Activated CD8-positive, alpha-beta memory T cell treated with anti-CD3 and anti-CD28 coated beads for 1 hour (primary cell): ENCODE data around the gene CHGA.

Experiments used
- DNase-seq, 2 donors: peaks; one replicate each; pipeline ENCODE4 v3.0.0-alpha.2; 2020; ENCODE audit warnings: low read depth in 1 of 2; ENCODE audit errors: extremely low read depth in 1 of 2

CHGA gene

DNA sequence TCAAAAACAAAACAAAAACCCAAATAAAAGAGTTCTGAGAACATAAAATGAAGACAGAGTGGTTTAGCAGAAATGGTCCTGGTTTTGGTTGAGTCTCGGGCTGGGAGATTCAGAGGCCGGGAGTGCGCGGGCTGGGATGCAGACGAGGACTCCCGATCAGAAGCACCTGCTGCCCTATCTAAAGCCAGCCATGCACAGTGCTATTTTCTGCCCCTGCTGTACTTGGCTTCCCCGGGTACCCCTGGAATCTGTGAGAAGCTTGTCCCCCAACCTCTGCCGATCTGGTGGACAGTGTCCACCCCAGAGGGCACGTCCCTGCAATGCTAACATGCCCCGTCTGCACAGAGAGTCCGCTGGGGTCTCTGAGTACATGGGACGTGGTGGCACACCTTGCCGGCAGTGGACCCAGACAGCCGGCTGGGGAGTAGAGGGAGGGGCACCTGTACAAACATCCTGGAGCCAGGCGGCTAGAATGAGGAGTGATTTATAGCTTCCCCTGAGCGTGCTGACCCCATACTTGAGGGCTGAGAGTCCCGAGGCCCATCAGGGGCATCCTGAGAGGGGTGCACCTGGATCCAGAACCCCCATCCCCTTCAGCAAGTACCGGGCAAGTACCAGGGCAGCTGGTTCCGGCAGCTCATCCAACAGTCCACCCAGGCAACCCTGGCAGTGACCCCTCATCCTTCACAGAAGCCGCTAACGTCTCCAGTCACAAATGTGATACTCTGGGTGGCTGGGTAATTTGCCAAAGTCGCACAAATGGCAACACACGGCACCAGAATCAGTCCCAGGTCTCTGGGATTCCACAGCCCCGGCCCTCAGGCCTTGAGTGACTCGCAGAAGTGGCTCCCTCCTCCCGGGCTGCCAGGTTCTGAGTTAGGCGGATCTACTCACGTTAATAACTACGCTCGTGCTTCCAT is 37.1 kb downstream of the CHGA start:
- DNase-seq = no peak

DNA sequence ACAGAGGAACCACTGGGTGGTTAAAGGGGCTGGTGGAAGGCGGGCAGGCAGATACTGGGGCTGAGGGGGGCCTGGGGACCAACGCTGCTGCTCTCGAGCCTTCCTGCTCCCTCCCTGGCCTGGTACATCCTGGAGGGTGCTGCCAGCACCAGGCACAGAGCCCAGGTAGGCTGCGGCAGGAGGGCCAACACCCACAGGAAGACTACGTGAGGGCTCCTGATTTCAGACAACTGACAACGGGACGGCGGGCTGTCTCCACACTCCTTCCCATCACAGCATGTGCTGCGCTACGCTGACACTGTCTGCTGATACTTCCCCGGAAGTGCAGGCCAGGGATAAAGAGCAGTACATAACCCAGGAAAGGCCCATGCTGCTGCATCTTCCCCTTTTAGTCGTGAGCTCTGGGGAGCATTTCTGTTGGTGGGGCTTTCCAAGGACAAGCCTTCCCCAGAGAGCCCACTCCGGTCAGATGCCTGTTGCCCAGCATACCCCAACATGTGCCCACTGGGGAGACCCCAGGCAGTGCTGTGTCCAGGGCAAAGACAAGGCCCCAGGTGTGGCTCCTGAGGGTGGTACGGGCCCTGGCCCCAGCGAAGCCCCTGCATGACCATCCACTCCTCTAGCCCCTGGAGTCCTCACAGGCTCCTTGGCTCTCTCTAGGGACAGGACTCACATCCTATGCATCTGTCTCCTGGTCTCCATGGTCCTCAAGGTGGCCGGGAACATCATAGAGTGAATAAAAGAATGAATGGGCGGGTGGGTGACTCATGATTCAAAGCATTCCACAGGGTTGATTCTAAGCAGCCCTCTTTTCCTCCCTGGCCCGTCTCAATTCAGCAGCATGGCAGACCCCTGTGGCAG is 38.0 kb downstream of the CHGA start:
- no peak for DNase-seq

DNA sequence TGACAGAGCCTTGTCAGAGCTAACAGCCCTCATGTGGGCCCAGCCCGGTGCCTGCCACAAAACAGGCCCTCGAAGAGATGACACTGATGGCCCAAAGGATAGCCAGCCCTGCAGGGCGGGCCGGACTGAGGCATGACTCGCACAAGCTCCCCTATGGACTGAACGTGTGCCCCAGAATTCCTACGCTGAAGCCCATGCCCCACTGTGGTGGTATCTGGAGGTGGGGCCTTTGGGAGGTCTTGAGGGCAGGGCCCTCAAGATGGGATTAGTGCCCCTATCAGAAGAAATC is 38.6 kb downstream of the CHGA start:
- no peak for DNase-seq

DNA sequence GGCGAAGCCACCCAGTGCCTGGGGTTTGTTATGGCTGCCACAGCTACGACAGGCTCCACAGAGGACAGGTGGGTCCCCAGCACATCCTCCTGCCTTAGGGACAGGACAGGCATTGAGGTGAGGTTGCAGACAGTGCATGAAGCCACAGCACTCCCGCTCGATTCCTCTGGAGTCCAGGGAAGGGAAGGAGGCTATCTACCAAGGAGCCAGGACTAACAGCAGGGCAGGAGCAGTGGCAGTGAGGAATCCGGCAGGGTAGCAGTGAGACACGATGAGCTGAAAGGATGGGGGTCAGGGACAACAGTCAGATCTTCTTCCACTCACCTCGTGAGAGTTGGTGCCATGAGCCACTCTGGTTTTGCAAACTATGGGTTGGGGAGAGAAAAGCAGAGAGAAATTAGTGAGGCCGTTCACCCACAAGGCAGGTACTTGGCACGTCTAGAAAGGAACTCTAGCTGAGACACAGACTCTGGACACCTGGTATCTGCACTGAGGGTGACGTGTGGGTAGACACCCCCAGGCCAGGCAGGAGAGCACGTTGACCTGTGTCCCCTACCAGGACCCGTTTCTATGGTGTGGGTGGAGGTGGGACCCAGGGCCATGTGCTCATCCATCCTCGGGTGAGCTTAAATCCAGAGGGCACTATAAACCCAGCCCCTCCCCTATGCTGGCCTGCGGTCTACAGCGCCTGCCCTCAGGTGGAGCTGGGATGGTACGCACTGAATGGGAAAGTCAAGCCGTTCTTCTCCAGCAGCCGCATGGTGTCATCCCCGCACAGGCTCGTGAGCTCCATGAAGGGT is 39.3 kb downstream of the CHGA start:
- no peak for DNase-seq

DNA sequence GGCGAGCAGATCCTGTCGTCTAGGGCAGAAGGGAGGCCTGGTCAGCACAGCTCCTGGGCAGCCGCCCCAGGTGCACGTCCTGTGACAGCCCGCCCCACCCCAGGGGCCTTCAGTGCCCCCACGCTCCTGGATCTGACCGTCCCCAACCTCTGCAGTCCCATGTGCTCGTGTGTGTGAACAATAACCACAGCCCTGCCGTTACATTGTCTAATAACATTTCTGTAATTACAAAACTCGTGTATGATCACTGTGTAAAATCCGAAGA is 39.8 kb downstream of the CHGA start:
- no peak for DNase-seq

DNA sequence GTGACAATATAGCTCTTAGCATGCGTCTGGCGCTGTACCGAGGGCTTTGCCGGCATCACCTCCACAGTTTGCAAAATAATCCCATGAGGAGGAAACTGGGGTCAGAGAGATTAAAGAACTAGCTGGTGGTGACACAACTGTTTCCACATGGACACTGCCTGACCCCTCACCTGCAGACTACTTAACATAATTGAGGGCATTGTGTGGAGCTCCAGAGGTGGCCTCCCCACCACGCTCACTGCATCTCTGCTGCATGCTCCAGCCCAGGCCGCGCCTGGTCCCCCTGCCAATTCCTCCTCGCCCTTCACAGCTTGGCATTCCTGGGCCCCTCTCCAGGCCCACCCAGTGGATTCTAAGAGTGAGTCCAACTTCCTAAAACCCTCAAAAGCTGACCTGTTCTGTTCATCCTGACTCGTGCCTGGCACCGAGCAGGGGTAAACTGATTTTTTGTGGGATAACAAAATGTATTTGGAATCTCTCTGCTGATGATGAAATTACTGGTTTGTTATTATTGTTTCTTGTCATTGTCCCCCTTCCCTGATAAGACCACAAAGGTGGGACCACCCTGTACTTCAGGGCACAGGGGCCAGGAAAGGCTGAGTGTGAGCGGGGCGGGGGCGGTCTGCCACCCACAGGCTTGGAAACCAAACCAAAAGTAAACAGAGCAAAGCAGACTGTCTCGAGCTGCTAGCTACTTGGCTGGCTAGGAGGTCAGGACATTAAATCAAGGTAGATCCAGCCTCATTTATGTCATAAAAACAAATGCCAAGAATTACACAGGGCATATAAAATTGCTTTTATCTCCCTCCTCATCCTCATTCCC is 40.6 kb downstream of the CHGA start:
- DNase-seq = no peak

DNA sequence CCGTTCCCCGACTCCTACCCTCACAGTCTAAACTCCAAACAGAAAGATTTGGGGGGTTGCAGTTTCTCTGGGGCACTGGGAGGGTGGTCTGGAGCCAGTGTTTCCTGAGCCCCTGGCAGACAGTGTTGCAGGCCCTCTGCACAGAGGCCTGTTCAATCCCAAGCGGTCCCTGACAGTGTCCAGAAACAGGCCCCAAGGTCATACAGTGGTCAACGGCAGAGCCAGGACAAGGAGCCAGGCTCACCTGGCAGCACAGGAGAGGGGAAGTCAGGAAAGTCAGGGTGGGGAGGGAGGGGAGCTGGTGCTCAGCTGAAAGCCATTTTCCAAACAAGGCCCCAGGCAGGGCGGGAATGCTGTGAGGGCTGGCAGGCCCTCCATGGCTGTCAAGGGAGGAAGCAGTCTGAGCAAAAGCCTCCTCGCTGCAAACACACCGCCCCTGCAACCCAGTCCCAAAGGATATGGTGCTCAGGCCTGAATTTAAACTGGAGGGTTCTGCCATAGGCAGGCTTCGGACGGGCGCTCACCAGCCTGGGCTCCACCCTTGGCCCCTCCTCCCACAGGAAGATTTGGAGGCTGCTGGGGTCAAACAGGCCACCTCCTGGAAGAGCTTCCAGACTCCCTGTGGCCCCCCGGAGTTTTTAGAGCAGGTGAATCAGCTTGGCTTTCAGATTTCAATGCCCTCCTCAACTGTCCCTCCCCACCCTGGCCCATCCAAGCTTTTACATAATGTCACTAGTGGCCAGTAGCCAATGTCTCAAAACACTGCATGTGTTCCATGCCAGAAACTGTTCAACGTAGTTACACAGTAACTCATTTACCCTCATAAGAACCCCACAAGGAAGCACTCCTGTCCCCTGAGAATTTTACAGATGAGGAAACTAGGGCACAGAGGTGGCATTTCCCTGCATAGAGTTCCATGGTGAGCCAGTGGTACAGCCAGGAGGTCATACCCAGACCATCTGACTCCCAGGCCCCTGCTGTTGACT is 41.5 kb downstream of the CHGA start:
- no peak for DNase-seq

DNA sequence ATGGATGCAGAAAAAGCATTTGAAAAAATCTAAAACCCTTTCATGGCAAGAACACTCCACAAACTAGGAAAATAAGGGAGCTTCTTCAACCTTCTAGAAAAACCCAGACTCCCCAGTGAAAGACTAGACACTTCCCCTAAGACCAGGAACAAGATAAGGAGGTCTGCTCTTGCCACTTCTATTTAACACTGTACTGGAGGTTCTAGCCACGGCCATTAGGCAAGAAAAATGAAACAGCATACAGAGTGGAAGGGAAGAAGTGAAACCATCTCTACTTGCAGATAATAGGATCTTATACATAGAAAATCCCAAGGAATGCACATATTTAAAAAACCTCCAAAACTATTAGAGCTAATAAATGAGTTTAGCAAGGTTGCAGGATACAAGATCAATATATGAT is 42.3 kb downstream of the CHGA start:
- DNase-seq = no peak

DNA sequence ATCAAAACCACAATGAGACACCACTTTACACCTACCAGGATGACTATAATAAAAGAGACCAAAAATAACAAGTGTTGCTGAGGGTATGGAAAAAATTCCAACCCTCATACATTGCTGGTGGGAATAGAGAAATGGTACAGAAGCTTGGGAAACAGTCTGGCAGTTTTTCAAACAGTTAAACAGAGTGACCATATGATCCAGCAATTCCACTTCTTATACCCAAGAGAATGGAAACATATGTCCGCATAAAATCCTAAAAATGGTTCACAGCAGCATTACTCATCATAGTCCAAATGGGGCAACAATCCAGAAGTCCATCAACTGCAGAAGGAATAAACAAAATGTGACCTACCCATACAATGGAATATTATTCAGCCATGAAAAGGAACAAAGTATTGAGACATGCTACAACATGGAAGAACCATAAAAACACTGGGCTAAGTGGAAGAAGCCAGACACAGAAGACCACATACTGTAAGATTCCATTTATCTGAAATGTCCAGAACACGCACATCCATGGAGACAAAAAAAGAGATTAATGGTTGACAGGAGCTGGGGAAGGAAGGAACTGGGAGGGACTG is 44.5 kb downstream of the CHGA start:
- DNase-seq = no peak

DNA sequence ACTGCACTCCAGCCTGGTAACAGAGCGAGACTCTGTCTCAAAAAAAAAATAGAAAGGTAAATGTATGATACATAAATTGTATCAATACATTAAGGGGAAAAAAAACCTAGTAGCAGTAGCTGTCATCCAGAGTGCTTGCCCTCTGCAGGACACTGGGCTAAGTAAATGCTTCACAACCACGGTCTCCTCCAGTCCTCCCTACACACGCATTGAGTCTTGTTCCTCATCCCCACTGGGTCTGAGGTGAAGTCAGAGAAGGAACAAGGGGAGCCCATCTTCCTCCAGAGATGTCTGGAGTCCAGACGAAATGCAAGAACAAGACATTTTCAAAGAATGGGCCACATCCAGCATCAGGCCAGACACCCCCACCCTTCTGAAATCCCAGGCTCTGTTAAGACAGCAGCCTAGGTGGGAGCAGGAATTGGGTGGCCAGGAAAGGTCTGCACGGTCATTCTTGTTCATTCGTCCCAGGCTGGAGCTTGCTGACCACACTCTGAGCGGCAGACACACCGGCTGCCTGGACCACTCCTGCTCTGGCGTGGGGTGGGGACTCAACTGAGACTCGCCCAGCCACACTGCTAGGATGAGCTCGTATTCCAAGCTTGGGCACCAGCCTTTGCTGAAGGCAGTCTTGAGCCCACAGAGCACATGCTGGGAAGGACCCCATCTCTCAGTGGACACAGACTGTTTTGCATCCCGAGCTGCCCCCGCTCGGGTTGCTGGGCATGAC is 45.5 kb downstream of the CHGA start:
- no peak for DNase-seq

DNA sequence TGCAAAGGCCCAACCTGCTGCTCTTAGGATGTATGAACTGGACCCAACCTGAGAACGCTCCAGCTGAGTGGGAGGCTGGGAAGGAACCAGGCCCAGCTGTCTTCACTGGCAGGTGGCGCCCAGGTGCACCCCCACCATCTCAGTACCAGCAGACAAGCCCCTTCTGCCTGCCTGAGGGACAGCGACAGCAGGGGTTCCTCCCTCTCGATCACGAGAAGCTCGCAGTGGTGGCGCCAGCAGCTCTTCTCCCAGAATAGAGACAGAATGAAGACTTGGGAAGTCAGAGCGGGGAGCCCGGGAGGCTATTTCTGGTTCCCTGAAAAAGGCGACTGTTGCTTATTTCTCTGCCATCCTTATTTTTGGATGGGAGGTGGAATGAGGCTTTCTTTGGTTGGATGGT is 46.5 kb downstream of the CHGA start:
- DNase-seq = no peak

DNA sequence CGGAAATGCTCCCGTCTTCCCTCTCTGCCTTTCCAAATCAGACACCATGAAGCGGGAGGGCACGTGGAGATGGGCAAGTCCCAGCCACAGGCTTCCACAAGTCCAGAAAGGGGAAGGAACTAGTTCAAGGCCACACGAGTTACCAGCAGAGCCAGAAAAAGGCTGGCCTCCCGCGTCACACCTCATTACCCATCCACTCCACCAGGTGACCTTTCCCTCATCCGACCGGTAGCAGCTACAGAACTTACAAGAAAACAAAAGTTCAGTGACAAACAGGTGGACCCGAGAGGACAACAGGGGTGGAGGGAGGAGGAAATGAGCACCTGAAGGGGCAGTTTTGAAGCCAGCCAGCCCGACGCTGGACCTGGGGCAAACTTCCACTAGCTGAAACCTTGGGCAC is 46.9 kb downstream of the CHGA start:
- DNase-seq = no peak

DNA sequence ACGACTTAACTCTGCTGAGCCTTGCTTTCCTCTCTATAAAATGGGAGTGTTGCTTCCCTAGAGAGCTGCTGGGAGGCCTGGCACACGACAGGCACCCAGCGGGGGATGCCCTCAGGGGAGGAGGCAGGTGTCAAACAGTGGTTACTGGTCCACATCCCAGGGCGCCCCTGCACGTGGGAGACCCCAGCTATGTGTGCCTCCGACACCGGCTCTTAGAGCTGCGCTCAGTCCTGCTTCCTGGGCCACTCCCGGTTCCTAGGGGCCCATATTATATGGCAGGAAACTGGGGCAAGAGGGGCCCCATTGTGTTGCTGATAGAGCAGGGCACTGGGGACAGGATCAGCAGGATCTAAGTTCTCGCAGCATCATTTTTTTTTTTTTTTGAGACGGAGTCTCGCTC is 47.3 kb downstream of the CHGA start:
- no peak for DNase-seq

DNA sequence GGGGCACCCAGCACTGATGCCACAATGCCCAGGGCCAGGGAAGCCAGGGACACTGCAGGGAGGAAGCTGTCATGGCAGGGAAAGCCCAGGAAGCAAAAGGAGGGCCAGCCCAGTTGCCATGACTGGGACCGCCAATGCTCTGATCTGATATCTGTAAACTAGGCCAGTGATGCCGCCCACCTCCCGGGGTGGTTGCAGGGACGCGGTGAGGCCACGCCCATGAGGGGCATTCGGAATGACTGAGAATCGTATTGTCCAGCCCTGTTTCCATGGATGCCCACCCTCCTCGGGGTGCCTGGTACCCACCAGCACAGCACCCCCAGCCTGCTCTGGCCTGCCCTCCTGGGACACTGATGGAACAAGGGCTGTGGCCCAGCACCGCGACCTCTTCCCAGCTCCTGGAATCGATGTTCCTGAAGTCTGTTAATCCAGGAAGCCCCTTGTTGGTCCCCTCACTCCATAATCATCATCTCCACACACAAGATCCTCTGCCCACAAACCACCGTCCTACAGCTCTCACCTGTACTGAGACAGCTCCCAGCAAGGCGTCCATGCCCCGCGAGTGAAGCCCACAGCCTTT is 48.7 kb downstream of the CHGA start:
- no peak for DNase-seq

DNA sequence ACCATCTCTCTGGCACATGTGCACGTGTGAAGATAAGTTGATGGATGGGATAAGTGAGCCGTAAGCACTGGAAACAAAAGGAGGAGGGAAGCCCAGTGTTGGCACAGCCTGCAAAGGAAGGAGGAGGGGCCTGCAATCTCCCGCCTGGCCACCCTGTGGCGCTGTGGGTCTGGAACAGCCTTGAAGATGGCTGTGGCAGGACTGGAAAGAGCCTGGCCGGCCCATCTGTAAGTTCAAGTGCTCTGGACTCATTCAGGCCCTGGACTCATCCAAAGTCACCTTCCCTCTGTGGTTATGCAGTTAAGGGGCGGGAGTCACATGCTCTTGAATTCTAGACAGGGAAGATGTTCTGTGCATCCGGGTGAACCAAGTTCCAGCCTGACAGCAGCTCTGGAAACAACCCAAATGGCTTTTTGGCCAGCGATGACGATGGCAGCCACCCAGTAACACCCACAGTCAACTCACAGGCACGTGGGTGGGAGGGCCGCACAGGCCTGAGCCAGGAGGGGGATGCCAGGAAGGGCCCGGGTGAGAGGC is 50.4 kb downstream of the CHGA start:
- no peak for DNase-seq

DNA sequence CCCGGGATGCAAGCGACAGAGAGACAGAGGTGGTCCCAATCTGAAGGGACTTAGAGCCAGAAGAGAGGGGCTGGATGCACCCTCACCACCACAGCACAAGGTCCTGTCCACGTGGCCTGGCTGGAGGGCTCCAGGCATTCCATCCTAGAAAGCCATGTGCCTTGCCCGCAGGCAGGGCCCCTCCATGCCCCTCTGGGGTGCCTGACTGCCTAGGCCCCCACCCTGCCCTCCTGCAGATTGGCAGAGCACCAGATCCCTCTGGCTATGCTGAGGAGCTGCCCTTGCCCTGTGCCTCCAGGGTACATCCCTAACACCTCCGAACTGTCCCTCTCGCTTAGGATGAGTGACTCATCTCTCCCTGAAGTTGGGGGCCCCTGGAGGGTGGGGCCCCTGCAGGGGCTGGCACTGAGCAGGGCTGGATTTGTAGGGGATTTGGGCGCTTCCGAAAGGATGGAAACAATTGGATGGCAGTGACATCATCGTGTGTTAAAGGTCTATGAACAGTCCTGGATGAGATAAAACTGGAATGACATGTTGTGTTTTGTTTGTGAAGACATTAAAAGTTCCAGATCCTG is 50.9 kb downstream of the CHGA start:
- no peak for DNase-seq

DNA sequence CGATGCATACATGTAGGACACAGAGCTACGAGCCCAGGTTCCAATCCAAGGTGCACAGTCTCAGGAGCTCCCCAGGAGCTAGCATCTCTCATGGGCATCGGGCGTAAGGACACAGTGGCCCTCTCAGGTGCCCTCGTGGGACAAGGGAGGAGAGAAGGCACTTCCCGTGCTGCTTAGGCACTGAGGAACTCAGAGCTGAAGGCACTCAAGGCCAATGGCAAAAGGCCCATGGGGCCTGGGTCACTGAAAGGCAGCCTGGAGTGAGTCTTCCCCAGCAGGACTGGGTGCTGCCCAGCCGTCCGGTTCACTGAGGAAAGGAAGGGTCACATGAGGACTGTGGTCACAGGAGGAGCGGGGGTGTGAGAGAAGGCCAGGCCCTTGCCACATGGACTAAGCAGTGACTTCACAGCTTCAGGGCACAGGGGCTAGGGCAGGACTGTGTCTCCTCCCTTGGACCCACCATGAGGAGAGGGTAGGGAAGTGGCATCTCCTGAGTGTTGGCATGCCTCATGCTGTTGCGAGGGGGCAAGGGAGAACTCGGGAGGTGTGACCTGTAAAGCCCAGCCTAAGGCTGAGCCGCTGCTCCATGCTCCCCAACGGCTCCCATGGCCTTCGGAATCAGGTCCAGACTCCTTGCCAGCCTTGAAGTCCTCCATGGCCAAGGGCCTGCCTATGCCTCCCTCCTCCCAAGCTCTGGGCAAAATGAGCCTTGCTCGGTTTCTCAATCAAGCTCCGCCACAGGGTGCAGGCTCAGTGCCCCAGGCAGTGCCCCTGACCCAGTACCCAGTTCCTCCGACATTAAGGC is 51.8 kb downstream of the CHGA start:
- DNase-seq = no peak
